K562 (cell line): ENCODE measurements around the gene OFD1.

Experiments
- CHD2 ChIP-seq: IDR thresholded peaks from 2 replicates; pipeline ENCODE4 v1.6.1; 2011; ENCODE audit warnings: low read depth, low read length
- CTCF ChIP-seq, 3 experiments: IDR thresholded peaks in 2 of 3; conservative IDR thresholded peaks in 1 of 3; 2 replicates each; pipeline ENCODE4 v1.5.1; 2011 to 2012; ENCODE audit warnings: low read length in 3 of 3, mild to moderate bottlenecking in 3 of 3, control low read depth in 2 of 3, improper control_type of control experiment in 1 of 3, inconsistent platforms in 1 of 3, low read depth in 1 of 3, mixed read lengths in 1 of 3, moderate library complexity in 1 of 3; ENCODE audit not compliant: insufficient read depth in 2 of 3
- MYC ChIP-seq, 2 experiments: fragments of 250-450 bp in 1 of 2; sonication (Bioruptor Pico) in 1 of 2; IDR thresholded peaks; 2 replicates each; pipeline versions ENCODE4 v1.5.1 to v1.6.1; 2012 to 2021; ENCODE audit warnings: low read depth in 2 of 2, borderline replicate concordance in 1 of 2, improper control_type of control experiment in 1 of 2, low read length in 1 of 2, mild to moderate bottlenecking in 1 of 2, moderate library complexity in 1 of 2
- NFYB ChIP-seq: IDR thresholded peaks from 2 replicates; pipeline ENCODE4 v1.6.1; 2011; ENCODE audit warnings: mild to moderate bottlenecking, moderate library complexity; ENCODE audit not compliant: insufficient read length; ENCODE audit errors: extremely low read depth
- POLR2A ChIP-seq: fragments of 450-650 bp; conservative IDR thresholded peaks from 2 replicates; pipeline ENCODE4 v1.6.1; 2016
- RBM25 ChIP-seq: fragments of 200-400 bp; formaldehyde crosslinking; IDR thresholded peaks from 2 replicates; pipeline ENCODE4 v1.6.1; 2018; ENCODE audit warnings: low read length, low read depth, moderate library complexity; ENCODE audit not compliant: severe bottlenecking
- REST ChIP-seq, 2 experiments: fragments of 450-650 bp; formaldehyde crosslinking in 1 of 2; IDR thresholded peaks; 2 replicates each; pipeline versions ENCODE4 v1.4.0 to v1.6.1; 2014 to 2020; ENCODE audit warnings: mild to moderate bottlenecking in 2 of 2, borderline replicate concordance in 1 of 2, low read depth in 1 of 2
- TAF1 ChIP-seq: IDR thresholded peaks from 2 replicates; pipeline ENCODE4 v1.6.1; 2011; ENCODE audit warnings: mild to moderate bottlenecking, low read length, moderate library complexity; ENCODE audit not compliant: insufficient read depth, control insufficient read depth, severe bottlenecking; ENCODE audit errors: extremely low read depth
- TAF7 ChIP-seq: fragments of 450-650 bp; IDR thresholded peaks from 2 replicates; pipeline ENCODE4 v1.6.1; 2016; ENCODE audit warnings: missing genetic modification characterization, missing compliant biosample characterization
- ZNF778 ChIP-seq: fragments of 450-650 bp; formaldehyde crosslinking; IDR thresholded peaks from 2 replicates; pipeline ENCODE4 v1.4.0; 2020; ENCODE audit warnings: mild to moderate bottlenecking, moderate library complexity

GRCh38 chrX:13697976-13698375 is 36.6 kb upstream of the OFD1 start:
- no peak for TF ChIP-seq NFYB
- no peak for TF ChIP-seq REST (IDR thresholded peaks at IDR 0.05; ENCODE audit: borderline replicate concordance)
- TF ChIP-seq REST (CRISPR knock-in tag; IDR thresholded peaks at IDR 0.05; ENCODE audit: low read depth), result no peak
- no peak for TF ChIP-seq MYC (IDR thresholded peaks at IDR 0.05; ENCODE audit: low read depth, low read length)
- TF ChIP-seq MYC (CRISPR knock-in tag; IDR thresholded peaks at IDR 0.05; ENCODE audit: borderline replicate concordance, low read depth), result no peak
- no peak for TF ChIP-seq CTCF (IDR thresholded peaks at IDR 0.05 in 2 of 3, conservative IDR thresholded peaks at IDR 0.05 in 1 of 3; ENCODE audit: insufficient read depth in 2 of 3, low read depth in 1 of 3, low read length in 3 of 3)
- no peak for TF ChIP-seq CHD2
- no peak for TF ChIP-seq ZNF778 (CRISPR knock-in tag)
- TF ChIP-seq TAF7 (tag), result no peak
- no peak for TF ChIP-seq RBM25
- no peak for TF ChIP-seq TAF1
- TF ChIP-seq POLR2A, result no peak
